HUDEP-2 (cell line): Measurements from ENCODE around the gene PCDHGA11.
"Not testable (repeated sequence)": the region's sequence is repeated elsewhere in the genome, so short reads cannot be mapped to it uniquely, and the experiment has no call there.

Source experiments
- DNase-seq, 76 experiments: peaks; one replicate each; lab custom pipeline; 2025; ENCODE audit not compliant: unreplicated experiment in 76 of 76; lab: John Stamatoyannopoulos, UW

PCDHGA11 gene

DNA sequence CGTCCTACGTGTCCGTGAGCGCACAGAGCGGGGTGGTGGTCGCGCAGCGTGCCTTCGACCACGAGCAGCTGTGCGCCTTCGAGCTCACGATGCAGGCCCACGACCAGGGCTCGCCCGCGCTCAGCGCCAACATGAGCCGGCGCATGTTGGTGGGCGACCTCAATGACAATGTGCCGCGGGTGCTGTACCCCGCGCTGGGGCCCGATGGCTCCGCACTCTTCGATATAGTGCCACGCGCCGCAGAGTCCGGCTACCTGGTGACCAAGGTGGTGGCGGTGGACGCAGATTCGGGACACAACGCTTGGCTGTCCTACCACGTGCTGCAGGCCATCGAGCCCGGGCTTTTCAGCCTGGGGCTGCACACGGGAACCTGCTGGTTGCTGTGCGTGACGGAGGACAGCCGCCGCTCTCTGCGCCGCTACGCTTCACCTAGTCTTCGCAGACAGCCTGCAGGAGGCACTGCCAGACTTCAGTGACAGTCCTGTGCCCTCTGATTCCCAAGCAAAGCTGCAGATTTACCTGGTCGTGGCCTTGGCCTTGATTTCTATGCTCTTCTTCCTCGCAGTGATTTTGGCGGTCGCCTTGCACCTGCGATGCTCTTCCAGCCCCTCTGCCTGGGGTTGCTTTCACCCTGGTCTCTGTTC is 7.1 kb downstream of the PCDHGA11 start:
- no peak for DNase-seq

DNA sequence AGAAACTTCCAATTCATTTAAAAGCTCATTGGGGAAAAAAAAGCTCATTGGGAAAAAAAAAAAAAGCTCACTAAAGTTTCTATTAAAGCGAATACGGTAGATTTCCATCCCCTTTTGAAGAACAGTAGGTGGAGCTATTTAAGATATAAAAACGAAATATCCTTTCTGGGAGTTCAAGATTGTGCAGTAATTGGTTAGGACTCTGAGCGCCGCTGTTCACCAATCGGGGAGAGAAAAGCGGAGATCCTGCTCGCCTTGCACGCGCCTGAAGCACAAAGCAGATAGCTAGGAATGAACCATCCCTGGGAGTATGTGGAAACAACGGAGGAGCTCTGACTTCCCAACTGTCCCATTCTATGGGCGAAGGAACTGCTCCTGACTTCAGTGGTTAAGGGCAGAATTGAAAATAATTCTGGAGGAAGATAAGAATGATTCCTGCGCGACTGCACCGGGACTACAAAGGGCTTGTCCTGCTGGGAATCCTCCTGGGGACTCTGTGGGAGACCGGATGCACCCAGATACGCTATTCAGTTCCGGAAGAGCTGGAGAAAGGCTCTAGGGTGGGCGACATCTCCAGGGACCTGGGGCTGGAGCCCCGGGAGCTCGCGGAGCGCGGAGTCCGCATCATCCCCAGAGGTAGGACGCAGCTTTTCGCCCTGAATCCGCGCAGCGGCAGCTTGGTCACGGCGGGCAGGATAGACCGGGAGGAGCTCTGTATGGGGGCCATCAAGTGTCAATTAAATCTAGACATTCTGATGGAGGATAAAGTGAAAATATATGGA is 9.7 kb downstream of the PCDHGA11 start, which contains the start of gene PCDHGA12:
PCDHGA12 (plus strand) TSS at position 176 of the 782 bp plus-strand sequence; CDS start at position 429, 253 bp downstream.
- DNase-seq, result peak in 6 of 76 experiments; percentile 1 to 30 (median 6)

DNA sequence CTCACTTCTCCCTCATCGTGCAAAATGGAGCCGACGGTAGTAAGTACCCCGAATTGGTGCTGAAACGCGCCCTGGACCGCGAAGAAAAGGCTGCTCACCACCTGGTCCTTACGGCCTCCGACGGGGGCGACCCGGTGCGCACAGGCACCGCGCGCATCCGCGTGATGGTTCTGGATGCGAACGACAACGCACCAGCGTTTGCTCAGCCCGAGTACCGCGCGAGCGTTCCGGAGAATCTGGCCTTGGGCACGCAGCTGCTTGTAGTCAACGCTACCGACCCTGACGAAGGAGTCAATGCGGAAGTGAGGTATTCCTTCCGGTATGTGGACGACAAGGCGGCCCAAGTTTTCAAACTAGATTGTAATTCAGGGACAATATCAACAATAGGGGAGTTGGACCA is 10.4 kb downstream of the PCDHGA11 start:
- DNase-seq, result no peak

GRCh38 chr5:141432308-141432707 is 11.5 kb downstream of the PCDHGA11 start:
- not testable (repeated sequence) for DNase-seq

GRCh38 chr5:141432726-141433125 is 11.9 kb downstream of the PCDHGA11 start:
- DNase-seq, result not testable (repeated sequence)

DNA sequence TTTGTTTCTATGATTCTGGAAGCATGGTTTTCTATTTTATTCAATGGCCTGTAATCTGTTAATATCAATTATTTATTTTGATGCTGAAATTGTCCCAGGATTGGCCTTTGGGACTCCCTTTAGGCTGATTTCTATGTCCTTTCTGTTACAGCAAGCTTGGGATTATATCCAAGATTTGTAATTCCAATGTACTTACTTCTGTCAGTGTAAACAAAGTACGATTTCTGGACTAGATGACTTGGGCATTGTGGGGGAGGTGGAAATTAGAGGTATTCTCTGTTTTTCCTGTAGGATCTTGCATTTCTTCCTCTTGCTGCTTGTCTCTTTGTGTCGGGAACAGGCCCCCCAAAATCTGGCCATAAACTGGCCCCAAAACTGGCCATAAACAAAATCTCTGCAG is 13.2 kb downstream of the PCDHGA11 start:
- DNase-seq, result no peak

DNA sequence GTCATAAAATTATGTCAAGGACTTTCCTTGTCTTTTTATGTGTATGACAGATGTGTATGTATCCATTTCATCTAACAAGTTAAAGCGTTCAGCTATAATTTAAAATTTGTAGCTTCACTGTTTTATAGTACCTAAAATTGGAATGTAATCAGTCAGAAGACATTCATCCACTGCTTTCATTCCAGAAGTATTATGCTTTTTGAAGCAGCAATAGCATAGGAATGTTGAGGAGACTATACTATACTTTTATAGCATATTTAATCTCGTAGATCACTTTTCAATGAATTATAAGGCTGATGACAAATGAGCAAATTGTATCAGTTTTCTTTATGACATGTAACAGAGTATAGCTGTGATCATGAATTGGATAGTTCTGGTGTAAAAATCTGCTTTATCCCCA is 16.4 kb downstream of the PCDHGA11 start:
- no peak for DNase-seq

DNA sequence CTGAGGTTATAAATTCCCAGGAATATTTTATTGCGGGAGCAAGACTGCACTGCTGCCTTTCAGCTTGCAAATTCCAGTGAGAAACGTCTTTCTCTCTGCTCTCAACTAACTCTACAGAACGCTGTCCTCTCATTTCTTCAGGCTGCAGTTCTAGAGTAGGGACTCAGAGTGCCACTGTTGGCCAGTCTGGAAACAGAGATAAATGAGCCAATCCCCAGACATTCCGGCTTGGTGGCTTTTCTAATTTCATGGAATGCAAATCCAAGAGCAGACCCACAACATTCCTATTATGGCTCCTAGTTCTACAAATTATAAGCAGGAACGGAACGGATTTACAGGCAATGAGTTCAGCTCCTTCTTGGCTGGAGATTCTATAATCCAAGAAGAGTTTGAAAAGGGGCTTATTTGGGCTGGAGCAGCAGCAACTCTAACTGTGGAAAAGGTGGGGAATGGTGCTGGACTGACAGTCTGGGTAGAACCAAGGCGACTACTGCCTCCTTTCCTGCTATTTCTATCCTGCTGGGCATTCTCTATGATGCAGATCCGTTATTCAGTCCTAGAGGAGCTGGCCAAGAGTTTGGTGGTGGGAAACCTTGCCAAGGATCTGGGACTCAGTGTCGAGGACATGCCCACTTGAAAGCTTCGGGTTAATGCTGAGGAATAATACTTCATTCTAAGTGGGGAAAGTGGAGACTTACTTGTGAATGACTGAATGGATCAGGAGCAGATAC is 18.7 kb downstream of the PCDHGA11 start:
- no peak for DNase-seq

- DNase-seq, result no peak
Observed at GRCh38 chr5:141440341-141440740, 19.5 kb downstream of the PCDHGA11 start.

DNA sequence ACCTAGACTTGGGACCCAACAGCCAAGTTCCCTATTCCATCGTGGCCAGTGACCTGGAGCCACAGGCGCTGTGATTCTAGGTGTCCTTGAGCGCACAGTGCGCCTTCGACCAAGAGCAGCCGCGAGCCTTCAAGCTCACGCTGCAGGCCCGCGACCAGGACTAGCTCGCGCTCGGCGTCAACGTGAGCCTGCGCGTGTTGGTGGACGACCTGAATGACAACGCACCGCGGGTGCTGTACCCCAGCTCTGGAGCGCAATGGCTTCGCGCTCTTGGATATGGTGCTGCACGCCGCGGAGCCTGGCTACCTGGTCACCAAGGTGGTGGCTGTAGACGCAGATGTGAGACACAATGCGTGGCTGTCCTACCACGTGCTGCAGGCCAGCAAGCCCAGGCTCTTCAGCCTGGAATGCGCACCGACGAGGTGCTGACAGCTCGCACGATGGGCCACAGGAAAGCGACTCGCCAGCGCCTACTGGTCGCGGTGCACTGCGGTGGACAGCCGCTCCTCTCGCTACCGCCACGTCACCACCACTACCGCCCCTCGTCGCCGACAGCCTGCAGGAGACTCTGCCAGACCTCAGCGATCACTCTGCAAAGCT is 20.8 kb downstream of the PCDHGA11 start:
- no peak for DNase-seq

DNA sequence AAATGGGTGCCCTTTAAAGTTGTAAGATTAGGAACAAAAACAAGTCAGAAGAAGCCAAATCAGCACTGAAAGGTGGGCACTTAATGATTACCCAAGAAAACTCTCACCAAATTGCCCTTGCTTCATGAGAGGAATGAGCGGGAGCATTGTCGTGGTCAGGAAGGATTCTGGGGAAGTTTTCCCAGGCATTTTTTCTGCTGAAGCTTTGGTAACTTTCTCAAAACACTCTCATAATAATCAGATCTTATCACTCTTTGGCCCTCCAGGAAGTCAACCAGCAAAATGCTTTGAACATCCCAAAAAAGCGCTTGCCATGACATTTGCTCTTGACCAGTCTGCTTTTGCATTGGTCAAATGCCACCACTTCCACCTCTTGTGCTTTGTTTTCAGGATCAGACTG is 44.5 kb downstream of the PCDHGA11 start:
- DNase-seq, result no peak
